Stimulated activated CD8-positive, alpha-beta memory T cell treated with anti-CD3 and anti-CD28 coated beads, Interleukin-12 subunit alpha, Interleukin-12 subunit beta, amount 100 ng/mL, for 1 hour (primary cell): ENCODE results near the gene APBB3.

Experiments used
- DNase-seq: peaks from one replicate; pipeline ENCODE4 v3.0.0-alpha.2; 2020; ENCODE audit warnings: low read depth

APBB3 gene

DNA sequence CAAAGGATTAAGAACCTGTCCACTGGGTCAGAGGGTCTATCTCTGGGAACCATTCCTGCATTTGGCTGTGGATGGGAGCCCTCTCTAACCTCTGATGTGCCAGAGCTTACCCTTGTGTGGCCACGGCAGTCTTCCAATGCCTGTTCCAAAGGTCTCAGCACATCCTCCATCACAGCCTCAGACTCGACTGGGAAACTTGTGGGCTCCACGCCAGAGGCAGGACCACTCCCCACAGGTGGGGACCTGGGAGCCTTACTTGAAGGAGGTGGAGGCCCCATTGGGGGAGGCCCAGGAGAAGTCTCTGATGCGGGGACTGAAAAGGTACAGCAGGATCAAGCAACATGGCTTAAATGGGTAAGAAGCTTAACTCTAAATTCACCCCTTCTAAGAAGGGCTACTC lies 12.5 kb downstream of the APBB3 start:
- DNase-seq: no peak

DNA sequence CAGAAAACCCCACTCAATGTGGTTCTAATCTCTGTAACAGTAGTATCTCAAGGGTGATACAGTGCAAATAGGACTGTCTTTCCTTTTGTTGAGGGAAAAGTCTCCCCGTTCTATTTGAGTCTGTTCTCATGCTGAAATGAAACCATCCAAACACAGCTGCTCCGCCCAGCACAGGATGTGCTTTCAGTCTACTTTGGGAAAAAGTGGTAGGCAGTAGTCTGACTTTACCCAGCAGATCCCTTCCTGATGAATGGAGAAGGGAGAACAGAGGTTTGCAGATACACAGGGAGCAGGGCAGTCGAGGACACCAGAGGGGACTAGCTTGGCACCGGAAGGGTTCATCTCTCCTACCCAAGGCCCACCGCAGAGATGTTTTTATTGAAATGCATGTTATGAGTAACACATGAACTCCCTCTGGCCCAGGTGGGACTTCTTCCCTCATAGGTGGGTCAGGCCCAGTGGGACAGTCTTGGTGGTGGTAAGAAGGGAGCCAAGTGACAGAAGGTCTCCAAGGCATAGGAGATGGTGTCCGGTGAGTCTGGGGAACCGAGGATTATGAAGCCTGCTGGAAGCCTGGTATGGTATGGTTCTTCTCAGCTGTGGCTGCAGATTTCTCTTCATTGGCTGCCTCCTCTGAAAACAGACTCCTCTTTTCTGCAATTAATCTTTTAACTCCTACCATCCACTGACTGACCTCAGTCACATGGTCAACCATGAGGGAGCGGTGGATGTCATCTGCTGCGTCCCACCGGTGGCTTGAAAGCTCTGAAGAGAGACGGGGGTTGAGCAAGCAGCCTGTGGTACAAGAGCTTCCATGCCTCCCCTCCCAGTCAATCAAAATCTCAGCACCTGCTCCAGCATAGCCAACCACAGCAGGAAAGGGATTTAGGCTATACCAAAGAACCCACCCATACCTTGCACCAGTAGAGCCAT lies 14.0 kb downstream of the APBB3 start:
- DNase-seq: no peak

DNA sequence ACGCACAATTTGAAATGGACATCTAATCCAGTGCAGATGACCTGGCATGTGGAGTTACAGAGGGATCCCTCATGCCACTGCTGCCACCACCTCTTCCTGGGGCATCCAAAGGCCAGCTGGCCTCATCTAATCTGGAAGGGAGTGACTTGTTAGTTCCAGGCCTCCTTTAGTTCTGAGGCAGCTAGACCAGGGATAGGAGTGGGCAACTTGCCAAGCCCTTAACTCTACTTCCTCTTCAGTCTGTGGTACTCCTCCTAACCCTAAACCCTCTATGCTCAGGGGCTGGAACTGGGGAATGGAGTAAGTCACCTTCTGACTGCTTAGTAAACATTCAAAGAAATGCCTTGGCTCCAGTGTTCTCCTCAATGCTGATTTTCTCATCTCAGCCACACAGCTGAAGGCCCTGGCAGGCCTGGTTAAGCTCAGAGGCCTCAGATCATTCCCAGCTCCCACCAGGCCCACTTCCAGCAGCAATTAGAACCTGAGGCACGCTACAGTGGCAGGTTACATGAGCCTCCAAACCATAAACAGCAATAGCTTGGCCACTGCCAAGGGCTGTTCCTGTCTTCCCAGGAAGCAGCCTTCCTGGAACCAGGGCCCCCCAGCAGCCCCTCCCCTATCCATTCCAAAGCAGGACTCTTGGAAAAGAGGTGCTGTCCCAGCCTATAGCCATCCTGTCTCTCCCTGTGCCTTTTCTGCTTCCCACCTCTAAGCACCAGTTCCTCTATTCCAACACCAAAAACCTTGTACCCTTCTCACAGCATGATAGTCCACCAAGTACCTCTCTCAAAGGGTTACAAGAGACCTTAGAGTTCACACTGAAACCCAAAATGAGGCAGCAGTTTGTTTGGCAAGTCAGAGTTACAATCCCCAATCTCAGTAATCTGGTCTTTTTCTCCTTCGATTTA lies 14.9 kb downstream of the APBB3 start:
- no peak for DNase-seq

DNA sequence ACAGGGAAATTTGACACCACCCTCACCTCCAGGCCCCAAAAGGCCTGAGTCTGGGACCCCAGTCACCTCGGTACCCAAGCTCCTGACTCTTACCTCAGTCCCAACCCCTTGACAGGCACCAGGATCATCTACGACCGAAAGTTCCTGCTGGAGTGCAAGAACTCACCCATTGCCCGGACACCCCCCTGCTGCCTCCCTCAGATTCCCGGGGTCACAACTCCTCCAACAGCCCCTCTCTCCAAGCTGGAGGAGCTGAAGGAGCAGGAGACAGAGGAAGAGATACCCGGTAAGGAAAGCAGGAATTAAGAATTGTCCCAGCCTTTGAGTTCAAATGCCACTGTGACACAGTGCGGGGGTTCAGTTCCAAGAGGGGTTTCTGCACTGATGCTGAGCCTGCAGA lies 15.6 kb downstream of the APBB3 start:
- no peak for DNase-seq

DNA sequence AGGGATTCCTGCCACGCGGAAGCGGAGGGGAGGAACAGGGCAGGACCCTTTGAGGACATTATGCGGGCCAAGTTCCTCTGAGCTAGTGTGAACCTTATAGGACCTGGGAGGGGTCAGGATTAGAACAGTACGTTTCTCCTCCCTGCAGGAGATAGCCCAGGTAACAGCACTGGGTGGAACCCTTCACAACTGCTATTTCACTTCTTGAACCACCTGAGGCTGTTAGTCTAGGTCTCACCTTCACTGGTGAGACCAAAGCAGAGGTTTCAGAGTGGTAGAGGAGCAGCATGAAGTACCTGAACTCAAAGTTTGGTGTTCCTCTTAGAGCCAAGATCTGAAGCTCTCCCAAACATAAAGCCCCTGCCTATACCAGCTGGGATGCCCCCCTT lies 16.1 kb downstream of the APBB3 start:
- DNase-seq: no peak

DNA sequence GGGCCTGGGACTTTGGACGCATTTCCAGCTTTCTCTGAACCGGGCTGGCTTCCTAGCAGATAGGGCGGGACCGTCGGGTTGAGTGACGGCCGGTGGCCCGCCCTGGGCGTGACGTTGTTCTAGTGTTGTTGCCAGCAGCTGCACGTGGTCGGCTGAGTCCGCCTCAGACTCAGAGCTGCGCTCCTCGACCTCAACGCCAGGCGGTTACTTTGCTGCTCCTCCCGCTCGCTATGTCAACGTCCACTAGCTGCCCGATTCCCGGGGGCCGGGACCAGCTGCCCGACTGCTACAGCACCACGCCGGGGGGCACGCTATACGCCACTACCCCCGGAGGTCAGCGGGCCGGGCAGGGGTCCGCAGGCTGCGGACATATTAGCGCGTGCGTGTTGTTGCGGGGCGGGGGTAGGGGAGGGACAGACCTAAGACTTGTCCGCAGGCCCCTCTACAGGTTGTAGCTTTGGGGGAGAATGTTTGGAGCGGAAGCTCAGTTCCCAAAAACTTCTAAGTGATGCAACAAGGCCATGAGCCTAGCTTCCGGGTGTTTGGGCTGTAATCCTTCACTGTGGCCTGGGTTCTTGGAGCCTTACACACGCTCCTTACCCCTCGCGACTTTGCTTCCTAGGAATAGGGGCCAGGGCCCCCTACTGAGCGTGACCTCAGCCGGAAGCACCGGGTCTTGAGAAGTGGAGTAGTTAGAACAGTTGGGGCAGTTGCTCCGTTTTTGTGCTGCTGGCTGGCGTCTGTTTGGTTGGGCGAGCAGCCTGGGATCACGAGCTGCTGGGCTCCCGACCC lies 16.7 kb downstream of the APBB3 start, which contains the start of gene EIF4EBP3:
Gene EIF4EBP3 (plus strand): TSS at position 155 of the 792 bp plus-strand sequence. CDS start 76 bp downstream, at position 231.
- peak; percentile 71 for DNase-seq

DNA sequence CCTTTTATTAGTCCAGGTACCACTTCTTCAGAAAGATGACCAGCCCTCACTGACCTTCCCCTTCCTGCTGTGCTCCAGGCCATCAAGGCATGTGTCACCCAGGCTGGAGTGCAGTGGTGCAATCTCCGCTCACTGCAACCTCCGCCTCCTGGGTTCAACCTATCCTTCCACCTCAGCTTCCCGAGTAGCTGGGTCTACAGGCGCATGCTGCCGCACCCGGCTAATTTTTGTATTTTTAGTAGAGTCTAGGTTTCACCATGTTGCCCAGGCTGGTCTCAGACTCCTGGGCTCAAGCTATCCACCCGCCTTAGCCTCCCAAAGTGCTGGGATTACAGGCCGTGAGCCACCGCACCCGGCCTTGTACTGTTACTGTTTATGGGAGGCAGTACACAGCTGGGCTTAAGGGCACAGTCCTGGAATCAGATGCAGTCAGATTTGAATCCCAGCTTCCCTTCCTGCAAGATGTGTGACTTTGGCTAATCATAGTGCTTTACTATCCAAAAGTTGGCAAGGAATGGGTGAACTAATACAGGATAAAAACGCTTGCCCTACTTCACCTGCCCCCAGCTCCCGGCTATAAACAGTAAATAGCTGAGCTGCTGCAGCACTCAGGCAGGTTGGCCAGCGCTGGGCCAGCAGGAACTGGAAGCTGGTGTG lies 17.4 kb downstream of the APBB3 start:
- no peak for DNase-seq

DNA sequence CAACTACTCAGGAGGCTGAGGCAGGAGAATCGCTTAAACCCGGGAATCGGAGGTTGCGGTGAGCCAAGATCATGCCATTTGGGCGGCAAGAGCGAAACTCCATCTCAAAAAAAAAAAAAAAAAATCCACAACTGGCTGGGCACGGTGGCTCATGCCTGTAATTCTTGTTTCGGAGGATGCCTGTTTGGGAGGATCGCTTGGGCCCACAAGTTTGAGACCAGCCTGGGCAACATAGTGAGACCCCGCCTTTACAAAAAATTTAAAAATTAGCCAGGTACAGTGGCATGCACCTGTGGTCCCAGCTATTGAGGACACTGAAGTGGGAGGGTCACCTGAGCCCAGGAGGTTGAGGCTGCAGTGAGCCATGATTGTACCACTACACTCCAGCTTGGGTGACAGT lies 18.8 kb downstream of the APBB3 start:
- DNase-seq: no peak

DNA sequence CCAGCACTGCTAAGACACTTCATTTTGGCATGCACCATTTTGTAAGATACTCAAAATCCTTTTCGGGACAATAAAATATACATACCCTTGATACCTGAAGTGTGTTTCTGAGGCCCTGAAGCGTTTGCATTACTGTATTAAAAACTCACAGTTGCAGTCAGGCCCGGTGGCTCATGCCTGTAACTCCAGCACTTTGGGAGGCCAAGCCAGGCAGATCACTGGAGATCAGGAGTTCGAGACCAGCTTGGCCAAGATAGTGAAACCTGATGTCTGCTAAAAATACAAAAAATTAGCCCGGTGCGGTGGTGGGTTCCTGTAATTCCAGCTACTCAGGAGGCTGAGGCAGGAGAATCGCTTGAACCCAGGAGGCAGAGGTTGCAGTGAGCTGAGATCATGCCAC lies 19.4 kb downstream of the APBB3 start:
- DNase-seq: no peak

DNA sequence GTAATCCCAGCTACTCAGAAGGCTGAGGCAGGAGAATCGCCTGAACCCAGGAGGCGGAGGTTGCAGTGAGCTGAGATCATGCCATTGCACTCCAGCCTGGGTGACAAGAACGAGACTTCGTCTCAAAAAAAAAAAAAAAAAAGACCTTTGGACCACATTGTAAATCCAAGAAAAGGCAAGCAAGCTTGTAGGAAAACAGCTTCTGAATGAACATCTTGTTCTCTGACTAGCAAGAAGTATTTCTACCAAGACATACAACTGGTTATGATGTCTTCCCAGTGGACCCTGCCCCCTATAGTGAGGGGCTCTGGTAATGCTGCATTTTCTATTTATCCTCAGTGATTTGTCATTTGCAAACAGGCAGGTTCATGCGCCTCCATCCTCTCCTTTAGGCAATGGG lies 21.4 kb downstream of the APBB3 start:
- DNase-seq: no peak

DNA sequence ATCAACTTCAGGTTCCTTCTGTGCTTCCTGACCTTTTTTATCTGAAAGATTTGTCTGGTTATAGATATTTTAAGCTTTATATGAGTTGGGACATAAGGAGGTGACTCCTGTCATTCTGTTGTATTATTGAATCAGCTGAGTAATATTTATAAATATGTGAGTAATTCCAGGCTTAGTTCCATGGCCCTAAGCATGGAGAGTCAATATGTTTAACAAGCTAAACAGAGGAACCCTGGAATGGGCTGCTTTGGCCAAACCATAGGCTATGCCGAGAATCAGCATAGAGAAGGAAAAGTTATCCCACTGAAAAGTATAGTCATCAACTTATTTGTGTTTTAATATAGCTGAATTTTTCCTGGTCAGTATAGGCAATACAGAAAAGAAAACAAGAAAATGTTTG lies 24.2 kb downstream of the APBB3 start:
- DNase-seq: no peak

DNA sequence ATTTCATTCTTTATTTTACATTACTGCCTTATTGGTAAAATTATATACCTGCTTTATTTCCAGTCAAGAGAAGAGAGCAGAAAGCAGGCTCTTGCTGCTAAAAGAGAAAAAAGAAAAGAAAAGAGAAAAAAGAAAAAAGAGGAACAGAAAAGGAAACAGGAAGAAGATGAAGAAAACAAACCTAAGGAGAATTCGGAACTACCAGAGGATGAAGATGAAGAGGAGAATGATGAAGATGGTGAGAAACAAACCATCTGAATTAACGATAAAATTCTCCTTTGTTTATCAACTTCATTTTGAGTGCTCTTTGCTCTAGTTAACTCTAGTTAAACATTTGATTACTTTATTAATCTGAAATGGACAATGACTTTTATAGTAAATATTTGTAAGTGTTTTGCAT lies 40.4 kb downstream of the APBB3 start:
- DNase-seq: no peak

DNA sequence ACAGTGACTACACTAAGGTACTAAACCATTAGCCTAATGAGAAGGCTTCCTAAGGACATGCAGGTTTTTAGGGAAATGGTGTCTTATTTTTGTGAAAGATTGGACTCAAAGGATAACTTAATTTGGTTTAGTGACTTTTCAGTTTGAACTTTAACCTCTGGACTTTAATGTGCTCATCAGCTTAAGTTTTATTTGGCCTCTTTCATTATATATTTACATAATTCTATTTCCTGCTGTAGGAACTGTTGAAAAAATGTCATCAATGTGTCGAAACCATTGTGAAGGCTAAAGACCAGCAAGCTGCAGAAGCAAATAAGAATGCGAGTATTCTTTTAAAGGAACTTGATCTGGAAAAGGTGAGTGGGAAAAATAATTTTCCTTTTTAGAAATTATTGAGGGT lies 51.3 kb downstream of the APBB3 start:
- DNase-seq: no peak

DNA sequence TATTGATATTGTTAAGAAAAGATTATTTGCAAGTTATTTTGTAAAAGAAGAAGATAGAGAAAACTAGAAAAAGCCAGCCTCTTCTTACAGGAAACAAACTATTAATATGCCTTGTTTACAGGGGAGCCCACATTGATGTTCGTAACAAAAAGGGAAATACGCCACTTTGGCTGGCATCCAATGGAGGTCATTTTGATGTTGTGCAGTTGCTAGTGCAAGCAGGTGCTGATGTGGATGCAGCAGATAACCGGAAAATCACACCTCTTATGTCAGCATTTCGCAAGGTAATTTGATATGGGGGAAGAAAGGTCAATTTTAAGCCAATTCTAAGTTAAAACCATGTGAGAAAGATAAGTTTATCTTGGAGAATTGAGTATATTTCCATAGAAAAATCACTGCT lies 54.5 kb downstream of the APBB3 start:
- no peak for DNase-seq
